Naive thymus-derived CD4-positive, alpha-beta T cell (primary cell): ENCODE data around the gene TMPRSS11B. TPM values are rescaled to one million over a fixed set of nuclear protein-coding genes. Genes with fewer than 3 reads are reported as not detected.

Experiments
- ATAC-seq: fragments of 150-1000 bp; cut with Tn5 transposase; 2 replicates; pipeline ENCODE4 v1.10.0; 2021; ENCODE audit warnings: mild to moderate bottlenecking, moderate library complexity
- CTCF ChIA-PET: fragments of 350-600 bp; sonication (Branson Sonifier 250); formaldehyde crosslinking; loops from one replicate; lab custom pipeline; 2021; ENCODE audit warnings: antibody characterized with exemption; lab: Charles Lee
- POLR2A ChIA-PET: fragments of 350-600 bp; sonication (Branson Sonifier 250); formaldehyde crosslinking; loops from one replicate; lab custom pipeline; 2021; ENCODE audit warnings: antibody characterized with exemption, inconsistent platforms; lab: Charles Lee
- DNase-seq, 9 donors: peaks; one replicate each; pipeline versions ENCODE4 v3.0.0 to v3.0.0-alpha.2; 2020 to 2022; ENCODE audit warnings: mixed read lengths in 1 of 9
- H3K27ac ChIP-seq: one replicate; pipeline ENCODE4 v1.7.0; 2013; ENCODE audit warnings: mild to moderate bottlenecking, low read depth, low read length, moderate library complexity
- H3K27me3 ChIP-seq, 2 donors: one replicate each; pipeline ENCODE4 v1.7.0; 2013; ENCODE audit warnings: low read length in 2 of 2, mild to moderate bottlenecking in 2 of 2, moderate library complexity in 2 of 2; ENCODE audit not compliant: control insufficient read depth in 2 of 2, insufficient read depth in 2 of 2
- H3K36me3 ChIP-seq, 3 experiments: 1 replicate in 2 of 3; 2 replicates in 1 of 3; pipeline ENCODE4 v1.7.0; 2013; ENCODE audit warnings: low read length in 3 of 3, mild to moderate bottlenecking in 3 of 3, moderate library complexity in 1 of 3; ENCODE audit not compliant: insufficient read depth in 3 of 3, control insufficient read depth in 2 of 3
- H3K4me1 ChIP-seq, 2 donors: one replicate each; pipeline ENCODE4 v1.7.0; 2013; ENCODE audit warnings: low read length in 2 of 2, mild to moderate bottlenecking in 2 of 2, moderate library complexity in 1 of 2; ENCODE audit not compliant: control insufficient read depth in 2 of 2, insufficient read depth in 2 of 2
- H3K4me3 ChIP-seq: 2 replicates; pipeline ENCODE4 v1.7.0; 2013; ENCODE audit warnings: mild to moderate bottlenecking, low read length
- H3K9me3 ChIP-seq, 3 experiments: 1 replicate in 2 of 3; 2 replicates in 1 of 3; pipeline ENCODE4 v1.7.0; 2013; ENCODE audit warnings: low read length in 3 of 3; ENCODE audit not compliant: control insufficient read depth in 2 of 3
- H3K27ac Mint-ChIP-seq, 9 donors: one replicate each; pipeline ENCODE4 v1.8.0; 2020 to 2022; ENCODE audit warnings: mixed read lengths in 9 of 9, mild to moderate bottlenecking in 8 of 9, moderate library complexity in 5 of 9, inconsistent platforms in 2 of 9
- H3K27me3 Mint-ChIP-seq, 5 donors: one replicate each; pipeline ENCODE4 v1.8.0; 2021 to 2022; ENCODE audit warnings: mixed read lengths in 5 of 5, mild to moderate bottlenecking in 1 of 5
- H3K36me3 Mint-ChIP-seq, 5 donors: one replicate each; pipeline ENCODE4 v1.8.0; 2020 to 2022; ENCODE audit warnings: mixed read lengths in 5 of 5, mild to moderate bottlenecking in 3 of 5, inconsistent platforms in 1 of 5
- H3K4me1 Mint-ChIP-seq, 7 donors: one replicate each; pipeline ENCODE4 v1.8.0; 2020 to 2022; ENCODE audit warnings: mixed read lengths in 7 of 7, mild to moderate bottlenecking in 3 of 7, inconsistent platforms in 1 of 7
- H3K4me3 Mint-ChIP-seq, 10 donors: one replicate each; pipeline ENCODE4 v1.8.0; 2020 to 2022; ENCODE audit warnings: mild to moderate bottlenecking in 10 of 10, mixed read lengths in 10 of 10, moderate library complexity in 6 of 10, inconsistent platforms in 2 of 10
- H3K9me3 Mint-ChIP-seq, 11 donors: one replicate each; pipeline ENCODE4 v1.8.0; 2020 to 2022; ENCODE audit warnings: mixed read lengths in 11 of 11, mild to moderate bottlenecking in 4 of 11, inconsistent platforms in 1 of 11, moderate library complexity in 1 of 11
- intact Hi-C, 2 donors: fragments of 100-400 bp; cut with micrococcal nuclease; formaldehyde crosslinking; loops; one replicate each; pipeline ENCODE4 v1.15.1; 2023
- polyA plus RNA-seq, 2 donors: library from polyadenylated mRNA; unstranded; fragments of 300-500 nt; fragmentation: Illumina TruSeq; gene quantifications; one replicate each; pipeline ENCODE4 v1.2.3, GENCODE V29; 2021
- total RNA-seq, 6 experiments: library from RNA in 5 of 6; stranded (reverse) in 5 of 6; gene quantifications; 1 replicate in 5 of 6; 2 replicates in 1 of 6; pipeline ENCODE4 v1.2.3 and lab custom pipeline; 2021 to 2026

The TMPRSS11B gene
- total and polyA plus RNA-seq, 7 experiments from 2014 or later: not detected

DNA sequence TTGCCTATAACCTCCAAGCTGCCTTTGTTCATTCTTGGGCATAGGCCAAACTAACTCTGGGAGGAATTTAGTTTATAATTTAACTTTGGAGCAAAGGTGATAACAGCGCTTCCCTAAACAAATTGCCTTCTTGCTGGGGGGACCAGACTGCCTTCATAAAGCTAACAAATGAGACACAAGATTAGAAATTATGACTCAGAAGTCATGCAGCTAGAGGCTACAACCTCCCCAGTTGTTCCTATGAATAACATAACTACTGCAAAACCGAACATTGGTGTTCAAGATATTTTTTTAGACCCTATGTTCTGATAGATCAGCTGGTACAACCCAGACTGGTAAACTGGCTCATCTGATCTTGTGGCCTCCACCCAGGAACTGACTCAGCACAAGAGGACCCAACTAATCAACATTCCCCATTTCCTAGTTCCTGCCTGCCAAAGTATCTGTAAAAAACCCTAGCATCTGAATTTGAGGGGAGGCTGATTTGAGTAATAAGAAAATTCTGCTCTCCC is 22.0 kb upstream of the TMPRSS11B start:
- Histone ChIP-seq H3K36me3 (no peaks in the 10 kb centered on the region), H3K27ac (no peak overlapping the region), H3K27me3 (no peaks in the 10 kb centered on the region), H3K4me3 (no peak overlapping the region), H3K9me3 (no peaks in the 10 kb centered on the region), H3K4me1 (no peaks in the 10 kb centered on the region)
- Mint-ChIP-seq H3K27ac (no peak overlapping the region), H3K4me1 (peaks cover 0 to 17% (median 3%) of the 10 kb centered on the region in 7 donors), H3K27me3 (peaks cover 0 to 6% (median 0%) of the 10 kb centered on the region in 5 donors), H3K36me3 (no peaks in the 10 kb centered on the region), H3K9me3 (peaks cover 0 to 5% (median 0%) of the 10 kb centered on the region in 11 donors), H3K4me3 (no peak overlapping the region)
- no peak for DNase-seq
- CTCF ChIA-PET: no interaction called here
- intact Hi-C loops: no loop called here
- POLR2A ChIA-PET: no interaction called here
- no peak for ATAC-seq

DNA sequence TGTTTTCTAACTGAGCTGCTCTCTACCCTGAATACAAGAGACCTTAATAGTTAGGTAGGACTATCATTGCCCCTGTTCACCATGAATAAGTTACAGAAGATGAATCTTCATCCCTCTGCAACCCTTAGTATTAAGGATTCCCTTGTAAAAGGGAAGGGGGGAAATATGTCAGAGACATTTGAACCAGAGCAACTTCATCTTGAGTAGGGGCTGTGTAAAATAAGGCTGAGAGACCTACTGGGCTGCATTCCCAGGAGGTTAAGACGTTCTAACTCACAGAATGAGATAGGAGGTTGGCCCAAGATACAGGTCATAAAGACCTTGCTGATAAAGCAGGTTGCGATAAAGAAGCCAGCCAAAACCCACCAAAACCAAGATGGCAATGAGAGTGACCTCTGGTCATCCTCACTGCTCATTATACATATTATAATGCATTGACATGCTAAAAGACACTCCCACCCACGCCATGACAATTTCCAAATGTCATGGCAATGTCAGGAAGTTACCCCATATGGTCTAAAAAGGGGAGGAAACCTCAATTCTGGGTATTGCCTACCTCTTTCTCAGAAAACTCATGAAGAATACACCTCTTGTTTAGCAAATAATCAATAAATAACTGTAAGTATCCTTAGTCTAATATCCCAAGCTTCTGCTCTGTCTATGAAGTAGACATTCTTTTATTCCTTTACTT is 19.5 kb upstream of the TMPRSS11B start:
- no peaks in the 10 kb centered on the region for H3K27me3 ChIP-seq
- no peaks in the 10 kb centered on the region for H3K4me1 ChIP-seq
- H3K27me3 Mint-ChIP-seq: peaks cover 0 to 7% (median 0%) of the 10 kb centered on the region in 5 donors
- intact Hi-C loops: no loop called here
- no peaks in the 10 kb centered on the region for H3K9me3 ChIP-seq
- no peak overlapping the region for H3K4me3 ChIP-seq
- H3K27ac ChIP-seq: no peak overlapping the region
- DNase-seq (no peak), ATAC-seq (no peak)
- H3K9me3 Mint-ChIP-seq: peaks cover 0 to 5% (median 0%) of the 10 kb centered on the region in 11 donors
- H3K36me3 Mint-ChIP-seq: peaks cover 0 to 2% (median 0%) of the 10 kb centered on the region in 5 donors
- no peak overlapping the region for H3K4me3 Mint-ChIP-seq
- CTCF ChIA-PET: no interaction called here
- POLR2A ChIA-PET: no interaction called here
- H3K36me3 ChIP-seq: no peaks in the 10 kb centered on the region
- H3K4me1 Mint-ChIP-seq: peaks cover 0 to 11% (median 0%) of the 10 kb centered on the region in 7 donors
- no peak overlapping the region for H3K27ac Mint-ChIP-seq

DNA sequence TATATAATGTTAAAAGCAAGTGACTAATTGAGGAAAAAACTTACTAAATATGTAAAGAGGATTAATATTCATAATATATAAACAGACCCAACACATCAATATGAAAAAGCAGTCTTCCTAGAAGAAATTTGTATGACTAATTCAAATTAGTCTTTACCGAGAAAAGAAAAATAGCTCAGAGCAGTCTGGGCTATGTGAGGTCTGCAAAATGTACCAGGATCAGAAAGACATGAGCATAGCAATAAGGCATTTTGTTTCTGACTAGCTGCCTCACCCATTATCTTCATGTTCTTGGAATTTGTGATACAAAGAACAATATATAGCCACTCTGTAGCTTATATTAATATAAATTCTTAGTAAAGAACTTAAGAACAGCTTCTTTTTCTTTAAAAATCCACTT is 13.7 kb upstream of the TMPRSS11B start:
- Mint-ChIP-seq H3K27me3 (peaks cover 0 to 7% (median 0%) of the 10 kb centered on the region in 5 donors), H3K27ac (no peak overlapping the region), H3K36me3 (peaks cover 0 to 2% (median 0%) of the 10 kb centered on the region in 5 donors), H3K9me3 (peaks cover 0 to 5% (median 0%) of the 10 kb centered on the region in 11 donors), H3K4me3 (no peak overlapping the region), H3K4me1 (peaks cover 0 to 2% (median 0%) of the 10 kb centered on the region in 7 donors)
- Histone ChIP-seq H3K4me1 (no peaks in the 10 kb centered on the region), H3K9me3 (no peaks in the 10 kb centered on the region), H3K36me3 (no peaks in the 10 kb centered on the region), H3K4me3 (no peak overlapping the region), H3K27me3 (no peaks in the 10 kb centered on the region), H3K27ac (no peak overlapping the region)
- intact Hi-C loops: no loop called here
- POLR2A ChIA-PET: no interaction called here
- CTCF ChIA-PET: no interaction called here
- ATAC-seq (no peak), DNase-seq (no peak)

DNA sequence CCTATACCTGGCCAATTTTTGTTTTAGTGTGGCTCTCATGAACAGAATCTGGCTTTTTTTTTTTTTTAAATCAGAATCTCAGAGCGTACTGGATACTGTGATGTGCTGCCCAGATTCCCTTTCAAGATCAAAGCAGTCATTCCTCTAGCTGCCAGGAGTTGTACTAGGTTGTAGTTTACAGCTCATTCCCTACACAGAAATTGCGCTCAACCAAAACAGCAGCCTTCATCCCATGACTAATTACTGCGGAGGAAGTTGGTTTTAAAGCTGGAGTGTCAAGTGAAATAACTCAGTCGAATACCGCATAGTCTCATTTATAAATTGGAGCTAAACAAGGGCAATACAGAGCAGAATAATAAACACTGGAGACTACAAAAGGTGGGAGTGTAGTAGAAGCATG is 12.2 kb upstream of the TMPRSS11B start:
- Mint-ChIP-seq H3K27ac (no peak overlapping the region), H3K4me3 (no peak overlapping the region), H3K27me3 (peaks cover 0 to 11% (median 8%) of the 10 kb centered on the region in 5 donors), H3K4me1 (peaks cover 0 to 2% (median 0%) of the 10 kb centered on the region in 7 donors), H3K36me3 (peaks cover 0 to 2% (median 0%) of the 10 kb centered on the region in 5 donors), H3K9me3 (no peaks in the 10 kb centered on the region)
- Histone ChIP-seq H3K9me3 (no peaks in the 10 kb centered on the region), H3K27me3 (peaks cover 0 to 2% of the 10 kb centered on the region in 2 donors), H3K36me3 (no peaks in the 10 kb centered on the region), H3K4me3 (no peak overlapping the region), H3K27ac (no peak overlapping the region), H3K4me1 (no peaks in the 10 kb centered on the region)
- ChIA-PET POLR2A (no interaction called here), CTCF (no interaction called here)
- ATAC-seq: no peak
- no peak for DNase-seq
- intact Hi-C loops: no loop called here

DNA sequence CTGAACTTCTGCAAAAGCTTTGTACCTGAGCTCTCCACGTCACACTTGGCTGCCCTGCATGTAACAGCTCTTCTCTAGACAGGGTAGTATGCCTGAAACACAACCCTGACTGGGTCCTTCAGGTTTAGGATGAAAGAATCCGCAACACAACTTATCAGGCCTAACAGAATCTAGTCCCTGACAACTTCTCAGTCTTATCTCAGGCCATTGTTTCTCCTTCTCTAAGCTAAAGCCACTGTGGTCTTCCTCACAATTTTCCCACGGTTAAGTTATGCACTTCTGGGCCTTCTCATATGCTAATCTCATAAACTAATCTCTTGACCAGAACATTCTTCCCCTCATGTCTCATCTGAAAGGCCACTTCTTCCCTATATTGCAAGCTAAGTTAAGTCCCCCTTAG is 10.8 kb upstream of the TMPRSS11B start:
- no peaks in the 10 kb centered on the region for H3K4me1 ChIP-seq
- ChIA-PET CTCF (interaction anchor here (0.5 to 0.7 kb wide), 2 partner anchors 13 to 654 kb away, joined by 3 read pairs; no protein-coding TSS in a partner anchor), POLR2A (no interaction called here)
- Mint-ChIP-seq H3K27ac (no peak overlapping the region), H3K9me3 (no peaks in the 10 kb centered on the region), H3K4me1 (peaks cover 0 to 2% (median 0%) of the 10 kb centered on the region in 7 donors), H3K27me3 (peaks cover 0 to 15% (median 4%) of the 10 kb centered on the region in 5 donors), H3K4me3 (no peak overlapping the region), H3K36me3 (no peaks in the 10 kb centered on the region)
- no peaks in the 10 kb centered on the region for H3K36me3 ChIP-seq
- peaks cover 0 to 4% of the 10 kb centered on the region in 2 donors for H3K27me3 ChIP-seq
- ATAC-seq (no peak), DNase-seq (no peak)
- intact Hi-C loops: no loop called here
- H3K27ac ChIP-seq: no peak overlapping the region
- no peaks in the 10 kb centered on the region for H3K9me3 ChIP-seq
- no peak overlapping the region for H3K4me3 ChIP-seq

DNA sequence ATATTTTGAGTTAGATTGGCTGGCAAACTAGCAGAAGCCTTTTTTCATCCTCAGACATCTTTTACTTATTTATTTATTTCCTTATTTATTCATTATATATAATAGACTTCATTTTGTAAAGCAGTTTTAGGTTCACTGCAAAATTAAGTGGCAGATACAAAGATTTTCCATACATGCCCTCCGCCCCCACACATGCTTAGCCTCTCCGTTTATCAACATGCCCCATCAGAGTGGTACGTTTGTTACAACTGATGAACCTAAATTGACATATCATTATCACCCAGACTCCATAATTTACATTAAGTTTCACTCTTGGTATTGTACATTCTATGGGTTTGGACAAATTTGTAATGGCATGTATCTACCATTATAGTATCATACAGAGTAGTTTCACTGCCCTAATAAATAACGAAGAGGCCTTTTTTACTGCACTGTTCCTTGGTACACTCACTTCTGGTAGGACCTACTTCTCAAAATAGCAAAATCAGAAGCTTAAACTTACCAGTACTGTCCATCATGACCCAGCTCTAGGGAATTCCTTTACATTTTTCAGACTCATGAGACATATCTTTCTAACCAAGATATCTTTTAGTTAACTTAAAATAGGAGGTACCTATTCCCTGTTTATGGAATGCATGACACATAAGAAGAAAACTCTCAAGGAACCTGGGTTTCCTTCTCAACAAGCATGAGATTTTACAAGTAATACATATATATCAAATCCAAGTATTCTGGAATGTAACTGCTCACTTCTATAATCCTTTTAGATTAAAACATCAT is 4.8 kb upstream of the TMPRSS11B start:
- ATAC-seq (no peak), DNase-seq (no peak)
- H3K36me3 Mint-ChIP-seq: peaks cover 0 to 3% (median 0%) of the 10 kb centered on the region in 5 donors
- no peaks in the 10 kb centered on the region for H3K36me3 ChIP-seq
- no peaks in the 10 kb centered on the region for H3K9me3 ChIP-seq
- peaks cover 0 to 6% (median 0%) of the 10 kb centered on the region in 7 donors for H3K4me1 Mint-ChIP-seq
- peaks cover 0 to 3% (median 0%) of the 10 kb centered on the region in 11 donors for H3K9me3 Mint-ChIP-seq
- H3K4me1 ChIP-seq: no peaks in the 10 kb centered on the region
- no peak overlapping the region for H3K27ac Mint-ChIP-seq
- no peak overlapping the region for H3K27ac ChIP-seq
- peaks cover 0 to 16% (median 12%) of the 10 kb centered on the region in 5 donors for H3K27me3 Mint-ChIP-seq
- intact Hi-C loops: no loop called here
- peaks cover 0 to 4% of the 10 kb centered on the region in 2 donors for H3K27me3 ChIP-seq
- POLR2A ChIA-PET: no interaction called here
- CTCF ChIA-PET: no interaction called here
- H3K4me3 ChIP-seq: no peak overlapping the region
- H3K4me3 Mint-ChIP-seq: no peak overlapping the region
